Measurements from ENCODE around the gene SETD1A.
"Not testable (repeated sequence)": the region's sequence is repeated elsewhere in the genome, so short reads cannot be mapped to it uniquely, and the experiment has no call there.

The SETD1A gene

DNA sequence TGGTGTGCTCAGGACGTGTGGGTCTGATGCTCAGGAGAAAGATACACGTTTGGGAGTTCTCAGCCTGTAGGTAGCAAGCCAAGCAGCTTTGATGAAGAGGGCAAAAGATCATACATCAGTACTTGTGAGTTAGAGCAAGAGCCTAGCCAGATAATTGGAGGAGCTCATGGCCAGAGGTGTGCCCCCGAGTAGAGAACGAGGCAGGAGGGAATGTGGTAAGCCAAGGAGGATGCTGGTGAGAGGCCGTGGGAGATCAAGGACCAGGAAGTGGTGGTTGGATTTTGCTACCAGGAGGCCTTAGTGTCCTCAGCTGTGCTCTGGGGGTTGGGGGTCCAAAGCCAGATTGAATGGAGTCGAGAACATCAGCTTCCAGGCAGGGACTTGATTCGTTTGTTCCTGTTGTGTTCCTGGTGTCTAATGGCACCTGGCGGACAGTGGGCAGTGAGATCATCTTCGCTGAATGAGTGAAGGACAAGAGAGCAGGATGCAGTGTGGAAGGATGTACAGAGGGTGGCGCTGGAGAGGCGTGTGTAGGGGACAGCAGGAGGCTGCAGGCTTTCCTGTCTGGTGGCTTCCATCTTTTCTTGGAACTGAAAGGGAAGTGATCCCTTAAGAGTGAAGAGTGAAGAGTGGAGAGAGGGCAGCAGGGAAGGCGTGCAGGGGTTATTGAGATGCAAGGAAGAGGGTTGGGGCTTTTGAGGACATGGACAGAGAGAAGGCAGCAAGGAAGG, 22.6 kb upstream of the SETD1A start:
- no peak overlapping the region for H3K27ac ChIP-seq (ENCODE audit: low read length)
- no peak overlapping the region for H3K9ac ChIP-seq (ENCODE audit: low read length)
- no peaks in the 10 kb centered on the region for H3K9me3 ChIP-seq (ENCODE audit: control insufficient read depth, low read depth, low read length)
- H3K36me3 ChIP-seq (ENCODE audit: control insufficient read depth, low read depth, low read length): peaks cover 44% of the 10 kb centered on the region
- no peaks in the 10 kb centered on the region for H3K4me1 ChIP-seq (ENCODE audit: control insufficient read depth, low read depth, low read length)
- no peak overlapping the region for H3K4me3 ChIP-seq (ENCODE audit: low read length)
- H3K27me3 ChIP-seq (ENCODE audit: control insufficient read depth, insufficient read depth, low read length): no peaks in the 10 kb centered on the region

DNA sequence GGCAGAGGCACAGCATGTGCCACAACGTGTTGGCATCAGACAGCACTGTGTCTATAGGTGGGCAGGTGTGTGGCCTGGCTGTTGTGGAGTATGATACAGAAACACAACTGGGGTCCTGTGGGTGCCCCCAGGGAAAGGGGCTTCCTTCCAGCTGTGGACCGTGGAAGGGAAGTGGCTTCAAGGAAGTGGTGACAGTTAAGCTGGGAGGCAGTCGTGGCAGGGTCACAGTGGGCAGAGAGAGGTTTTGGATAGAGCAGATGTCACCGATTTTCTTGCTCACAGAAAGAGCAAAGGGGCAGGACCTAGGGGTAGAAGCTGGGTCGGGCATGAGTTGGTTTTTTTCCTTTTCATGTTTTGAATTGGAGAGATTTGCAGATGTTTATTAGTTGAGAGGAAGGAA, 19.9 kb upstream of the SETD1A start:
- Histone ChIP-seq H3K36me3 (ENCODE audit: control insufficient read depth, low read depth, low read length) (peaks cover 34% of the 10 kb centered on the region), H3K9ac (ENCODE audit: low read length) (no peak overlapping the region), H3K4me3 (ENCODE audit: low read length) (no peak overlapping the region), H3K27ac (ENCODE audit: low read length) (no peak overlapping the region), H3K9me3 (ENCODE audit: control insufficient read depth, low read depth, low read length) (no peaks in the 10 kb centered on the region), H3K4me1 (ENCODE audit: control insufficient read depth, low read depth, low read length) (peaks cover 4% of the 10 kb centered on the region), H3K27me3 (ENCODE audit: control insufficient read depth, insufficient read depth, low read length) (no peaks in the 10 kb centered on the region)

DNA sequence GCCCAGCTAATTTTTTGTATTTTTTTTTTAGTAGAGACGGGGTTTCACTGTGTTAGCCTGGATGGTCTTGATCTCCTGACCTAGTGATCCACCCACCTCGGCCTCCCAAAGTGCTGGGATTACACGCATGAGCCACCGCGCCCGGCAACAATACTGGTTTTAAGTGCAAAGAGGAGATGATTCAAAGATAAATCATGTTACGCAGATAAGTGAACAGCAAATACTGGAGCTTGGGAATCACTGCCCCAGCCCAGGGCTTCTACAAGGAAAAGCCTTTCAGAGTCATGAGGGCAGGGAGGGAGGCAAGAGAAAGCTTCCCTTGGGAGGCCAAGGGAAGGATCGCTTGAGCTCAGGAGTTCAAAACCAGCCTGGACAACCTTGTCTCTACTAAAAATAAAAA, 18.0 kb upstream of the SETD1A start:
- not testable (repeated sequence) for H3K4me1 ChIP-seq (ENCODE audit: control insufficient read depth, low read depth, low read length); H3K4me3 ChIP-seq (ENCODE audit: low read length); H3K9ac ChIP-seq (ENCODE audit: low read length); H3K9me3 ChIP-seq (ENCODE audit: control insufficient read depth, low read depth, low read length); H3K27me3 ChIP-seq (ENCODE audit: control insufficient read depth, insufficient read depth, low read length); H3K27ac ChIP-seq (ENCODE audit: low read length)
- peaks cover 37% of the 10 kb centered on the region for H3K36me3 ChIP-seq (ENCODE audit: control insufficient read depth, low read depth, low read length)

DNA sequence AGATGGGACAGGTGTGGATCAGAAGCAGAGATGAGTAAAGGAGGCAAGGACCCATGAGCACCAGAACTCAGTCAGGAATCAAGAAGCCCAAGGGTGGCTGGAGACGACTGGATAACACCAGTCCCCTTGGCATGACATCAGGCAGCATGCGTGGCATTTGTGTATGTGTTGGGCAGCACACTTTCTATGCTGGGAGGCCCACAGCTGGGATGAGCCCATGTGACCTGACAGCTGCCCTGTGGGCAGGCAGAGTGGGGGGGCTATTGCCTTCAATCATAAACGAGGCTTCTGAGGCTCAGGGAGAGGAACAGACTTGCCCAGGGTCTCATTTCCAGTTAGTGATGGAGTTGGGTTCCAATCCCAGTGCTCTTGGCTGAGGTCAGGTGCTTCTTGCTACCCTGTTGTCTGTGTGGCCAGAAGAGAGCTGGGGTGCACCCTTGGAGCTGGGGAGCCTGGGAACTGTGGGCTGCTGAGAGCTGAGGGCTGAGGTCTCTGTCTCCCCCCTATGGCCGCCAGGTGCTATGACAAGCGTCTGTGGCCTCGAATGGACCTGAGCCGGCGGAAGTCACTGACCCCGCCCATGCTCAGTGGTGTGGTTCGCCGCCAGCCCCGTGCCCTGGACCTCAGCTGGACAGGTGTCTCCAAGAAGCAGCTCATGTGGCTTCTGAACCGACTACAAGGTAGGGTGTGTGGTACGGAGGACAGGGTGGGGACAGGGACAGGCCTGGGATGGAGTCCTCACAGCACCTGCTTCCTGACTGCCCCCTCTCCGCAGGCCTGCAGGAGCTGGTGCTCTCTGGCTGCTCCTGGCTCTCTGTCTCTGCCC, 15.7 kb upstream of the SETD1A start:
- Histone ChIP-seq H3K4me1 (ENCODE audit: control insufficient read depth, low read depth, low read length) (peaks cover 11% of the 10 kb centered on the region), H3K4me3 (ENCODE audit: low read length) (no peak overlapping the region), H3K27me3 (ENCODE audit: control insufficient read depth, insufficient read depth, low read length) (no peaks in the 10 kb centered on the region), H3K9me3 (ENCODE audit: control insufficient read depth, low read depth, low read length) (no peaks in the 10 kb centered on the region), H3K9ac (ENCODE audit: low read length) (no peak overlapping the region), H3K27ac (ENCODE audit: low read length) (no peak overlapping the region), H3K36me3 (ENCODE audit: control insufficient read depth, low read depth, low read length) (peaks cover 29% of the 10 kb centered on the region)

DNA sequence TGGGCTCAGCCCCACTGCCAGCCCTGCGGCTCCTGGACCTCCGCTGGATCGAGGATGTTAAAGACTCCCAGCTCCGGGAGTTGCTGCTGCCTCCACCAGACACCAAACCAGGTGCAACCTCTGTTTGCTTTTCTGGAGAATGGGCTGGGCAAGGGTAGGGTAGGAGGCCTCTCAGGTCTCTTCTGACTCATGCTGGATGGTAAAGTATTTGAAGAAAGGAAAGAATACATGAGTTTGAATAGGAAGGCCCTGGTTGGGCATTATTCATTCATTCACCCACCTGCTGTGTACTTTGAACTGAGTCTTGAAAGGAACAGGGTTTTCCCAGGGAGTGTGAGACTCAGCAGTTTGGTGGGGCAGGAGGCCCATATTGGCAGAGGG, 15.1 kb upstream of the SETD1A start:
- Histone ChIP-seq H3K27me3 (ENCODE audit: control insufficient read depth, insufficient read depth, low read length) (no peaks in the 10 kb centered on the region), H3K27ac (ENCODE audit: low read length) (no peak overlapping the region), H3K9ac (ENCODE audit: low read length) (no peak overlapping the region), H3K4me1 (ENCODE audit: control insufficient read depth, low read depth, low read length) (peaks cover 17% of the 10 kb centered on the region), H3K9me3 (ENCODE audit: control insufficient read depth, low read depth, low read length) (no peaks in the 10 kb centered on the region), H3K36me3 (ENCODE audit: control insufficient read depth, low read depth, low read length) (peaks cover 24% of the 10 kb centered on the region), H3K4me3 (ENCODE audit: low read length) (no peak overlapping the region)

DNA sequence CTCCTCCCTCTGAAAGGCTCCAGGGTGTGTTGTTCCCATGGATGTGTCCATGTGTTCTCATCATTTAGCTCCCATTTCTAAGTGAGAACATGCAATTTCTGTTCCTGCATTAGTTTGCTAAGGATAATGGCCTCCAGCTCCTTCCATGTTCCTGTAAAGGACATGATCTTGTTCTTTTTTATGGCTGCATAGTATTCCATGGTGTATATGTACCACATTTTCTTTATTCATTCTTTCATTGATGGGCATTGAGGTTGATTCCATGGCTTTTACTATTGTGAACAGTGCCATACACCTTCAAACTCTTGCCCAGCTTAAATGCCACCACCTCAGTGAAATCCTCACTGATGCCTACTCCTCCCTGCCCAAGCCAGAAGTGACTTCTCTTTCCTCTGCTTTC, 13.2 kb upstream of the SETD1A start:
- Histone ChIP-seq H3K4me3 (ENCODE audit: low read length) (no peak overlapping the region), H3K9me3 (ENCODE audit: control insufficient read depth, low read depth, low read length) (no peaks in the 10 kb centered on the region), H3K4me1 (ENCODE audit: control insufficient read depth, low read depth, low read length) (peaks cover 17% of the 10 kb centered on the region), H3K27ac (ENCODE audit: low read length) (no peak overlapping the region), H3K27me3 (ENCODE audit: control insufficient read depth, insufficient read depth, low read length) (no peaks in the 10 kb centered on the region), H3K9ac (ENCODE audit: low read length) (no peak overlapping the region), H3K36me3 (ENCODE audit: control insufficient read depth, low read depth, low read length) (peaks cover 24% of the 10 kb centered on the region)

DNA sequence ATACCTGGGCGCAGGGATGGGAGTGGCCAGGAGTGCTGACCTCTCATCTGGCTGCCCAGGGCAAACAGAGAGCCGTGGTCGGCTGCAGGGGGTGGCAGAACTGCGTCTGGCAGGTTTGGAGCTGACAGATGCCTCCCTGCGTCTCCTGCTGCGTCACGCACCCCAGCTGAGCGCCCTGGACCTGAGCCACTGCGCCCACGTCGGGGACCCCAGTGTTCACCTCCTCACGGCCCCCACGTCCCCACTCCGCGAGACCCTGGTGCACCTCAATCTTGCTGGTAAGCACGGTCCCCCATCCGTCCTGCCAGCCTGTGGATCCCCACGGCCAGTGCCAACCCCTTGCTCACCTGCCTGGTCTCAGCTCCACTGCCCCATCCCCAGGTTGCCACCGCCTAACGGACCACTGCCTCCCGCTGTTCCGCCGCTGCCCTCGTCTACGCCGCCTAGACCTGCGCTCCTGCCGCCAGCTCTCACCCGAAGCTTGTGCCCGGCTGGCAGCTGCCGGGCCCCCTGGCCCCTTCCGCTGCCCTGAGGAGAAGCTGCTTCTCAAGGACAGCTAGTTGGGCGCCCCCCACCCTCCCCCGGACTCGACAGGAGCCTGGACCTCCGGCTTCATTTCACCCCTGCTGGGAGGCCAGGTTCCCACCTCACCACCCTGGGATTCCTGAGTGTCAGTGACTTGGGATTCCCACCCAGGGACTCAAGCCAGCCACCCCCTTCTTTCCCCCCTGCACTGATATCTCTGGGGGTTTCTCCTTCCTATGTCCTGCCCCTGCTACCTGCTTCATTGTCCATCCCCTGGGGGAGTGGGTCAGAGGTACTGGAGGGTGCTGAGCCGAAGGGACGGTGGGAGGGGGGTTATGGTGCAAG, 10.6 kb upstream of the SETD1A start:
- peak overlapping the region; percentile 83 for H3K27ac ChIP-seq (ENCODE audit: low read length)
- peak overlapping the region; percentile 78 for H3K4me3 ChIP-seq (ENCODE audit: low read length)
- no peaks in the 10 kb centered on the region for H3K9me3 ChIP-seq (ENCODE audit: control insufficient read depth, low read depth, low read length)
- peaks cover 28% of the 10 kb centered on the region for H3K4me1 ChIP-seq (ENCODE audit: control insufficient read depth, low read depth, low read length)
- peak overlapping the region; percentile 93 for H3K9ac ChIP-seq (ENCODE audit: low read length)
- H3K36me3 ChIP-seq (ENCODE audit: control insufficient read depth, low read depth, low read length): peaks cover 18% of the 10 kb centered on the region
- no peaks in the 10 kb centered on the region for H3K27me3 ChIP-seq (ENCODE audit: control insufficient read depth, insufficient read depth, low read length)

DNA sequence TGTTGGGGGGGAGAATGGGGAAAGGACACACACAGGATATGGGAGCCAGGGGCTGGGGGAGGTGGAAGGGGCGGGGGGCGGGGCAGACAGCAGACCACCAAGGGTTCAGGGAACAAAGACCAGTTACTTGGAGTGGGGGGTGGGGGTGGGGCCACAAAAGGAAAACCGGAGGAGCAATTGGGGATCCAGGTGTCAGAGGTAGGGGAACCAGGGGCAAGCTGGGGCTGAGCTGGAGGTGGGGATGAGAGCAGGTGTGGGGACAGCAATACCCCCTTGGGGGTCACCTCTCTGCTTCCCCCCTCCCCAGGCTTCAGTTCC, 10.1 kb upstream of the SETD1A start:
- Histone ChIP-seq H3K27ac (ENCODE audit: low read length) (peak overlapping the region; percentile 98), H3K9me3 (ENCODE audit: control insufficient read depth, low read depth, low read length) (no peaks in the 10 kb centered on the region), H3K36me3 (ENCODE audit: control insufficient read depth, low read depth, low read length) (peaks cover 14% of the 10 kb centered on the region), H3K4me3 (ENCODE audit: low read length) (peak overlapping the region; percentile 78), H3K4me1 (ENCODE audit: control insufficient read depth, low read depth, low read length) (peaks cover 24% of the 10 kb centered on the region), H3K9ac (ENCODE audit: low read length) (peak overlapping the region; percentile 93), H3K27me3 (ENCODE audit: control insufficient read depth, insufficient read depth, low read length) (no peaks in the 10 kb centered on the region)

DNA sequence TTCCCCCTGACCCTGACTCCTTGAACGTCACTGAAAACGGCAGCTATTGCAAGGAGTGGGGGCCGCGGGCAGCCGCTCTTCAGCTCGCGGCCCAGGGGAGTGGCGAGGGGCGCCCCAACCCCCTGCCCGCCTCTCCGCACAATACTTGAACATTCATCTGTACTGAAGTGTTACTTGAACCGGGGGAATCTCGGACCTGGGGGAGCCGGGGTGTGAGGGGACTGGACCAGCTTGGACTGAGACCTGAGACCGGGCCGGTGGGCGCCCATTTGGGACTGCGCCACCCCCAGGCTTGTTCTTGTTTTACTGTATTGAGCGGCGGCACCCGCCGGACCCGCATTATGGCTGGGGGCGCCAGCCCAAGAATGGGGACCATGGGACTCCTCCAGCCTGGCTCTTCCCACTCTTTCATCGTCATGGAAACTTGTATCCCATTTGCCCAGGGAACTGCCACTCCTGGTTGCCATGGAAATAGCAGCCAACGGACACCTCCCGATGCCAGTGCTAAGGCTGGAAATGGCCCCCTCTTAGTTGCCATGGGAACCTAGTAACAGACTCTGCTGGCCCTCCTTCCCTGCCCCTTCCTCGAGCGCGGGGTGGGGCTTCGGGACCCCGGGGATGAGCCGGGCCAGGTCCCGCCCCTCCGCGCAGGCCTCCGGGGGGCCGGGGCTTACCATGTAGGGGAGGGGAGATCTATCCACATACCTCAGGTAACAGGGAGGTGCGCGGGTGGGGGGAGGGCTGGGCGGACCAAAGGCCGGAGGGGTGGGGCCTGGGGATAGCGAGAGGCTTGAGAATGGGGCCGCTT, 9.5 kb upstream of the SETD1A start:
- Histone ChIP-seq H3K27ac (ENCODE audit: low read length) (peak overlapping the region; percentile 98), H3K4me1 (ENCODE audit: control insufficient read depth, low read depth, low read length) (peaks cover 21% of the 10 kb centered on the region), H3K27me3 (ENCODE audit: control insufficient read depth, insufficient read depth, low read length) (no peaks in the 10 kb centered on the region), H3K9me3 (ENCODE audit: control insufficient read depth, low read depth, low read length) (no peaks in the 10 kb centered on the region), H3K4me3 (ENCODE audit: low read length) (peak overlapping the region; percentile 91), H3K36me3 (ENCODE audit: control insufficient read depth, low read depth, low read length) (peaks cover 12% of the 10 kb centered on the region), H3K9ac (ENCODE audit: low read length) (peak overlapping the region; percentile 93)

DNA sequence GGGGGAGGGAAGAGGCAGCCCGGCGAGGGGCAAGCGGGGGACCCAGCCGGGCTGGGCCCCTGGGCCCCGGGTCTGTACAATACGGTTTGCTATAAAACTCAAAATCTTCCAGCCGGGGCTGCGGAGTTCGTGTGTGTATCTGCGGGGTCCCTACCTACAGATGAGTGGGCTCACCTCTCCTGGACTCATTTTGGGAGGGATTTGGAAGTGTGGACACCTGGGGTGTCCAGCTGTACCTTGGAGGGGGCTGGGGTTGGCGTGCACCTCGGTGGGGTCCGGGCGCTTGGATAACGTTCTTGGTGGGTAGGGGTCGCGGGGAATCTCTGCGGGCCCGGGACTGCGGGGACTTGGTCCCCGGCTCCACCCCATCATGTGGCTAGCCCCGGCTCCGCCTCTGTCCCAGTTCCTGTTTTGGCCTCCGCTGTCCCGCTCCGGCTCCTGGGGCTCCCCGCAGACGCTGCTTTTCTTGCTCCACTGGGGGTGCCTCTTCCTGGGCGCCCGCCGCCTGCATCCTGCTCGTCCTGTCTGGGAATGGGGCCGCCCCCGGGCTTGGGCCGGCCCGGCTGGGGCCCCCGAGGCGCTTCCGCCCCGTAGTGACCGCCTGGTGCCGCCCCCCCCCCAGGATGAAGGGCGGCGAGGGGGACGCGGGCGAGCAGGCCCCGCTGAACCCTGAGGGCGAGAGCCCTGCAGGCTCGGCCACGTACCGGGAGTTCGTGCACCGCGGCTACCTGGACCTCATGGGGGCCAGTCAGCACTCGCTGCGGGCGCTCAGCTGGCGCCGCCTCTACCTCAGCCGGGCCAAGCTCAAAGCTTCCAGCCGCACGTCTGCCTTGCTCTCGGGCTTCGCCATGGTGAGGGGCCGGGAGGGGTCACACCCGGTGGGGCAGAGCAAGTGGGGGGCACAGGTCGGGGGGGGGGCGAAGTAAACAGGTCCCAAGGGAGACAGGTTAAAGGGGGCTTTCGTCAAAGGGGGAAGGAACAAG, 8.6 kb upstream of the SETD1A start, which contains the start of gene ORAI3:
Gene ORAI3 (plus strand): TSS at position 402 of the 983 bp plus-strand sequence. CDS start 222 bp downstream, at position 624.
- Histone ChIP-seq H3K9me3 (ENCODE audit: control insufficient read depth, low read depth, low read length) (no peaks in the 10 kb centered on the region), H3K27ac (ENCODE audit: low read length) (peak within 1 kb of the TSS; percentile 98), H3K4me3 (ENCODE audit: low read length) (peak within 1 kb of the TSS; percentile 91), H3K27me3 (ENCODE audit: control insufficient read depth, insufficient read depth, low read length) (no peaks in the 10 kb centered on the region), H3K4me1 (ENCODE audit: control insufficient read depth, low read depth, low read length) (peaks cover 23% of the 10 kb centered on the region), H3K9ac (ENCODE audit: low read length) (peak within 1 kb of the TSS; percentile 93), H3K36me3 (ENCODE audit: control insufficient read depth, low read depth, low read length) (peaks cover 9% of the 10 kb centered on the region)
